Measurements from ENCODE around the gene UPK1B.
"Not testable (repeated sequence)": the region's sequence is repeated elsewhere in the genome, so short reads cannot be mapped to it uniquely, and the experiment has no call there.

DNA sequence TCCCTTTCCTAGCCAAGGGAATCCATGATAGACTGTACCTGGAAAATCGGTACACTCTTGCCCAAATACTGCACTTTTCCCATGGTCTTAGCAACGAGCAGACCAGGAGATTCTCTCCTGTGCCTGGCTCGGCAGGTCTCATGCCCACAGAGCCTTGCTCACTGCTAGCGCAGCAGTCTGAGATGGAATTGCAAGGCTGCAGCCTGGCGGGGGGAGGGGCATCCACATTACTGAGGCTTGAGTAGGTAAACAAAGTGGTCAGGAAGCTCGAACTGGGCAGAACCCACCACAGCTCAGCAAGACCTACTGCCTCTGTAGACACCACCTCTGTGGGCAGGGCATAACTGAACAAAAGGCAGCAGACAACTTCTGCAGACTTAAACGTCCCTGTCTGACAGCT is 43.1 kb upstream of the UPK1B start:
- not testable (repeated sequence) for TF ChIP-seq POLR2AphosphoS5 (IDR thresholded peaks at IDR 0.05; ENCODE audit: low read depth, low read length); TAF1 (IDR thresholded peaks at IDR 0.05; ENCODE audit: borderline replicate concordance, low read depth, low read length); POLR2A (IDR thresholded peaks at IDR 0.05; ENCODE audit: low read depth, low read length)

Measured in GM12892 (cell line).